Endothelial cell of umbilical vein (primary cell): ENCODE measurements around the gene SYT2.

Source experiments
- CTCF ChIP-seq, 2 donors: IDR thresholded peaks; 1 replicate in 1 of 2; 2 replicates in 1 of 2; pipeline ENCODE4 v1.5.1; 2011; ENCODE audit warnings: low read length in 2 of 2, mild to moderate bottlenecking in 2 of 2, moderate library complexity in 2 of 2, control low read depth in 1 of 2, inconsistent platforms in 1 of 2, low read depth in 1 of 2; ENCODE audit not compliant: insufficient read depth in 1 of 2; ENCODE audit errors: extremely low read depth in 1 of 2
- EZH2 ChIP-seq: IDR thresholded peaks from 2 replicates; pipeline ENCODE4 v1.6.1; 2012; ENCODE audit warnings: borderline replicate concordance, low read depth, mild to moderate bottlenecking, moderate library complexity, low read length, inconsistent platforms; ENCODE audit not compliant: severe bottlenecking
- FOS ChIP-seq: IDR thresholded peaks from 2 replicates; pipeline ENCODE4 v1.6.1; 2011; ENCODE audit warnings: mild to moderate bottlenecking, low read length, moderate library complexity, borderline replicate concordance; ENCODE audit not compliant: insufficient read depth
- GATA2 ChIP-seq: IDR thresholded peaks from 2 replicates; pipeline ENCODE4 v1.7.0; 2011; ENCODE audit warnings: low read depth, mild to moderate bottlenecking, moderate library complexity, mixed read lengths, low read length; ENCODE audit not compliant: insufficient read length, insufficient read depth
- MAX ChIP-seq: IDR thresholded peaks from 2 replicates; pipeline ENCODE4 v1.6.1; 2011; ENCODE audit not compliant: insufficient read depth, insufficient read length
- POLR2A ChIP-seq: IDR thresholded peaks from 2 replicates; pipeline ENCODE4 v1.6.1; 2012; ENCODE audit warnings: low read depth, mild to moderate bottlenecking, control low read depth, low read length
- POLR2AphosphoS5 ChIP-seq: IDR thresholded peaks from 2 replicates; pipeline ENCODE4 v1.6.1; 2012; ENCODE audit warnings: low read depth, mild to moderate bottlenecking, control low read depth, low read length, moderate library complexity; ENCODE audit not compliant: insufficient read depth

- TF ChIP-seq EZH2, result no peak
- TF ChIP-seq POLR2A, result no peak
- TF ChIP-seq CTCF (IDR thresholded peaks at IDR 0.05; ENCODE audit: extremely low read depth in 1 of 2, insufficient read depth in 1 of 2, low read depth in 1 of 2, low read length in 2 of 2), result no peak
- no peak for TF ChIP-seq POLR2AphosphoS5
- TF ChIP-seq MAX, result no peak
- TF ChIP-seq FOS, result no peak
- TF ChIP-seq GATA2, result no peak
Measured at GRCh38 chr1:202725526-202725925, 15.3 kb upstream of the SYT2 start.
